ENCODE measurements around the gene NLRP6.
"Not testable (repeated sequence)": the region's sequence is repeated elsewhere in the genome, so short reads cannot be mapped to it uniquely, and the experiment has no call there.

NLRP6 gene

GRCh38 chr11:267491-267994 is 10.7 kb upstream of the NLRP6 start:
- H3K4me3 ChIP-seq (replicated peaks; ENCODE audit: low read depth, low read length), result no peak overlapping the region
- DNase-seq (ENCODE audit: extremely low read depth, low read depth), result no peak
- no peak for TF ChIP-seq CTCF (IDR thresholded peaks at IDR 0.05; ENCODE audit: low read depth, low read length, missing control alignments)

- DNase-seq (ENCODE audit: extremely low read depth, low read depth), result peak; percentile 16
- H3K4me3 ChIP-seq (replicated peaks; ENCODE audit: low read depth, low read length), result not testable (repeated sequence)
Observed at GRCh38 chr11:268716-269145, 9.5 kb upstream of the NLRP6 start.

GRCh38 chr11:269146-269890 is 8.9 kb upstream of the NLRP6 start:
- TF ChIP-seq CTCF (IDR thresholded peaks at IDR 0.05; ENCODE audit: low read depth, low read length, missing control alignments), result no peak
- H3K4me3 ChIP-seq (replicated peaks; ENCODE audit: low read depth, low read length), result no peak overlapping the region
- no peak for DNase-seq (ENCODE audit: extremely low read depth, low read depth)

GRCh38 chr11:270451-271318 is 7.5 kb upstream of the NLRP6 start:
- TF ChIP-seq CTCF (IDR thresholded peaks at IDR 0.05; ENCODE audit: low read depth, low read length, missing control alignments), result no peak
- H3K4me3 ChIP-seq (replicated peaks; ENCODE audit: low read depth, low read length), result no peak overlapping the region
- no peak for DNase-seq (ENCODE audit: extremely low read depth, low read depth)

DNA sequence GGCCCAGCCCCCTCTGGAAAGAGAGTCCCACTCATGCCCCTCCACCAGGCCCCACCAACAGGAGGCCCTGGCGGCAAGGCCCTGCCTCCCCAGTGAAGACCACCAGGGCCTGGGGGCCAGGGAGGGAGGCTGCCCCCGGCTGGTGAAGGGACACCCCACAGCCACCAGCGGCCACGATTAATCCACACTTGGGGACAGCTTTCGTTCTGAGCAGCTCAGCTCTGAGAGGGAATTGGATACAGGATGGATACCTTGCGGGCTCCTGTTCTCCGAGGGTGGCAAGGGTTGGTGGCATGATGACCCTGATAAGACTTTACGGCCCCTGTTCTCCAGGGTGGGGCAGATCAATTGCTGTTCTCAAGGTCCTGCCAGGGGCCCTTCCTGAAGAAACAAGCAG is 6.9 kb upstream of the NLRP6 start:
- no peak overlapping the region for H3K4me3 ChIP-seq (replicated peaks; ENCODE audit: low read depth, low read length)
- no peak for TF ChIP-seq CTCF (IDR thresholded peaks at IDR 0.05; ENCODE audit: low read depth, low read length, missing control alignments)
- no peak for DNase-seq (ENCODE audit: extremely low read depth, low read depth)

DNA sequence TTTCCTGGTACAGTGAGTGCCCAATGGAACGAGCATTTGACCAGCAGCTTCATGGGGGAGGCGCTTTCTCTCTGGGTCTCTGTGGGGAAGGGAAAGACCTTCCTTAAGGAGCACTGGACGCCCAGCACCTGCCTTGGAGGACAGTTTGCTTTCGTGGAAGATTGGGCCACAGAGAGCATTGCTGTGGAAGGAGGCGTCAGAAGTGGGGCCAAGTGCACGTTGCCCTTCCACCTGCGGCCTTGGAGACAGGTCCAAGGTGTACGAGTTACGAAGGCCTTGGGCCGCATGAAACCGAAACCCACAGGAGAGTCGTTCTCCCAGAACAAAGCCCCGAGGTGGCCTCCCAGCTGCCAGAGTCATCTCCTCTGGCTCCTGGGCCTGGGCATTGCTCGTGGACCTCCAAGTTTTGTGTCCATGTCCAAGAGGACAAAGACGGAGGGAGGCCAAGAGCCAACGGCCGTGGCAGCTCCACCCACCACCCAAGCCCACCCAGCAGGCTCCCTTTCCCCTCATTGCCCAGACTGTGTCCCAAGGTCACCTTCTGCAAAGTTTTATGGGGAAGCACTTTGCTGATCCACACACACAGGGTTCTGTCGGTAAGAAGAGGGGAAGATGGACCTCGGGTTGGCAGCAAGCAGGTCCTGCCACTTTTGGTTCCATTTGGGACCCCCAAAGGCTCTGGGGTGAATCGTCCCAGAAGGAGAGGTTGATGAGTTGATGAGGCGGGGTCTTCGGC is 5.8 kb upstream of the NLRP6 start:
- no peak for TF ChIP-seq CTCF (IDR thresholded peaks at IDR 0.05; ENCODE audit: low read depth, low read length, missing control alignments)
- no peak for DNase-seq (ENCODE audit: extremely low read depth, low read depth)
- no peak overlapping the region for H3K4me3 ChIP-seq (replicated peaks; ENCODE audit: low read depth, low read length)

GRCh38 chr11:272931-273198 is 5.3 kb upstream of the NLRP6 start:
- no peak overlapping the region for H3K4me3 ChIP-seq (replicated peaks; ENCODE audit: low read depth, low read length)
- DNase-seq (ENCODE audit: extremely low read depth, low read depth), result no peak
- TF ChIP-seq CTCF (IDR thresholded peaks at IDR 0.05; ENCODE audit: low read depth, low read length, missing control alignments), result no peak

All from HFF-Myc (cell line).